Pulmonary artery endothelial cell (primary cell): ENCODE results near the gene HADHA. TPM values are rescaled to one million over a fixed set of nuclear protein-coding genes. Genes with fewer than 3 reads are reported as not detected.

ENCODE experiments used
- DNase-seq: peaks from one replicate; pipeline ENCODE4 v3.0.0-alpha.2; 2011; ENCODE audit warnings: low read depth, low spot score
- total RNA-seq: library from RNA; depleted of rRNA; stranded (reverse); fragments of >200 nt; gene quantifications from 2 replicates; pipeline ENCODE4 v1.2.3, GENCODE V29; 2014

HADHA gene
- total RNA-seq, 1 donor from 2014 or later, result 200 TPM

- DNase-seq, result no peak
Measured at GRCh38 chr2:26193578-26194231, 50.7 kb downstream of the HADHA start.

GRCh38 chr2:26191316-26192159 lies 52.9 kb downstream of the HADHA start:
- no peak for DNase-seq

GRCh38 chr2:26190369-26190768 lies 54.1 kb downstream of the HADHA start:
- no peak for DNase-seq

GRCh38 chr2:26189751-26190150 lies 54.7 kb downstream of the HADHA start:
- no peak for DNase-seq

GRCh38 chr2:26189123-26189522 lies 55.3 kb downstream of the HADHA start:
- no peak for DNase-seq

GRCh38 chr2:26187537-26188104 lies 56.8 kb downstream of the HADHA start:
- DNase-seq, result no peak

GRCh38 chr2:26187114-26187513 lies 57.3 kb downstream of the HADHA start:
- no peak for DNase-seq

GRCh38 chr2:26185954-26186770 lies 58.3 kb downstream of the HADHA start:
- no peak for DNase-seq

- DNase-seq, result no peak
Measured at GRCh38 chr2:26185304-26185928, 59.0 kb downstream of the HADHA start.

GRCh38 chr2:26184555-26185303 lies 59.7 kb downstream of the HADHA start:
- peak; percentile 41 for DNase-seq

- no peak for DNase-seq
Measured at GRCh38 chr2:26184121-26184520, 60.3 kb downstream of the HADHA start.

- no peak for DNase-seq
Measured at GRCh38 chr2:26182887-26183630, 61.4 kb downstream of the HADHA start.

GRCh38 chr2:26182441-26182840 lies 62.0 kb downstream of the HADHA start:
- no peak for DNase-seq

GRCh38 chr2:26179446-26179913 lies 65.0 kb downstream of the HADHA start:
- no peak for DNase-seq

- no peak for DNase-seq
Measured at GRCh38 chr2:26178746-26179436, 65.5 kb downstream of the HADHA start.

- DNase-seq, result no peak
Measured at GRCh38 chr2:26178246-26178645, 66.2 kb downstream of the HADHA start.

- no peak for DNase-seq
Measured at GRCh38 chr2:26177122-26177521, 67.3 kb downstream of the HADHA start.

GRCh38 chr2:26176279-26176615 lies 68.2 kb downstream of the HADHA start:
- no peak for DNase-seq
